ENCODE results near the gene SH2D4B. TPM values are rescaled to one million over a fixed set of nuclear protein-coding genes. Genes with fewer than 3 reads are reported as not detected.

The SH2D4B gene
- total RNA-seq, 4 donors from 2014 or later, result not detected

DNA sequence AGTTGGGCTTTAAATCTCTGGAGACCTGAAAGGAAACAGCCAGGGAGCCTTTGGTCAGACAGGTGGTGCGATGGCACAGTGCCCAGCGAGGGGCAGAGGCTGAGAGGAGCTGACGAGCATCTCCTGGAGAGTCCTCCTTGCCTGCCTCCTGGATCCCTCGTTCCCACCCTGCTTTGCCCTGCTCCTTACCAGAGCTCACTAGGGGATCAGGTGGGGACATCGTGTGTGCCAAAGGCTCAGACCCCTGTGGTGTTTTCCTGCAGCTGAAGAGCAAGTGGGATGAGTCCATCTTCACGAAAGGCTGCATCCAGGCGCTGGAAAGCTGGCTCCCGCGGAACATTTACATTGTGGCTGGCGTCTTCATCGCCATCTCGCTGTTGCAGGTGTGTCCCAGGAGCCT is 21.8 kb upstream of the SH2D4B start:
- TF ChIP-seq POLR2A (IDR thresholded peaks at IDR 0.05), result no peak
- 90 to 100% methylated on average over 2 to 7 of the region's 12 CpGs for WGBS, 2 donors (ENCODE audit: low coverage in 1 of 2)
- peaks cover 0 to 99% of the 10 kb centered on the region in 2 donors for H3K36me3 ChIP-seq
- no peaks in the 10 kb centered on the region for H3K9me3 ChIP-seq
- ATAC-seq, result no peak
- H3K4me3 ChIP-seq, result no peak overlapping the region
- no peaks in the 10 kb centered on the region for H3K27me3 ChIP-seq
- peaks cover 0 to 26% (median 2%) of the 10 kb centered on the region in 3 donors for H3K4me1 ChIP-seq
- H3K27ac ChIP-seq, result no peak overlapping the region

DNA sequence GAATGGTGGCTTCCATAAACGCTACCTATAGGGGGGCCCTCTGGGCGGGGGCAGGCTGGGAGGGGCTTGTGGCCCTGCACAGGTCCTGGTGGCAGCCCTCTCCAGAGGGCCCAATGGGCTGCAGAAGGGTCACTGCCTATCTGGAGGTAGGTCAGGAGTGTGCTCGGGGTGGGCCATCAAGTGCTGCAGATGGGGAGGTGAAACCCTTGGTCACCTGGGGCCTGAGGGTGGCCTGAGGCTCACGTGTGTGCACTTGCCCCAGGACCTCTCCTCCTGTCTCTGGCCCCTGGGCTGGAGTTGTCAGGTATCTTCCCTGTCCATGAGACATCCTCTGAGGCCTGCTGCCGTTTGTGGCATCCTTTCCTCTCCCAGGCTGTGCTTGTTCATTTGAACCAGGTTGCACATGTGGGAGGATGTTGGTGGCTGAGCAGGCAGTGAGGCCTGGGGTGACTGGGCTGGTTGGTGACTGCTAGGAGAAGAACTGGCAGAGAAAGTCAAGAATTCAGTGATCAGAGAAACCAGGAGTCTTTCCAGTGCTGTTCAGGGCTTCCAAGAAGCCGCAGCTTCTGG is 21.1 kb upstream of the SH2D4B start:
- Histone ChIP-seq H3K27me3 (no peaks in the 10 kb centered on the region), H3K4me3 (no peak overlapping the region), H3K9me3 (no peaks in the 10 kb centered on the region), H3K4me1 (peaks cover 0 to 22% (median 2%) of the 10 kb centered on the region in 3 donors), H3K27ac (peak overlapping the region in 2 of 4 donors; percentile 25 to 60), H3K36me3 (peaks cover 0 to 99% of the 10 kb centered on the region in 2 donors)
- ATAC-seq, result no peak
- no peak for TF ChIP-seq EP300 (IDR thresholded peaks at IDR 0.05)
- WGBS, 2 donors (ENCODE audit: low coverage in 1 of 2), result 78% methylated on average over 4 of the region's 6 CpGs; no CpG with 5 or more reads in 1 of the 2 donors

DNA sequence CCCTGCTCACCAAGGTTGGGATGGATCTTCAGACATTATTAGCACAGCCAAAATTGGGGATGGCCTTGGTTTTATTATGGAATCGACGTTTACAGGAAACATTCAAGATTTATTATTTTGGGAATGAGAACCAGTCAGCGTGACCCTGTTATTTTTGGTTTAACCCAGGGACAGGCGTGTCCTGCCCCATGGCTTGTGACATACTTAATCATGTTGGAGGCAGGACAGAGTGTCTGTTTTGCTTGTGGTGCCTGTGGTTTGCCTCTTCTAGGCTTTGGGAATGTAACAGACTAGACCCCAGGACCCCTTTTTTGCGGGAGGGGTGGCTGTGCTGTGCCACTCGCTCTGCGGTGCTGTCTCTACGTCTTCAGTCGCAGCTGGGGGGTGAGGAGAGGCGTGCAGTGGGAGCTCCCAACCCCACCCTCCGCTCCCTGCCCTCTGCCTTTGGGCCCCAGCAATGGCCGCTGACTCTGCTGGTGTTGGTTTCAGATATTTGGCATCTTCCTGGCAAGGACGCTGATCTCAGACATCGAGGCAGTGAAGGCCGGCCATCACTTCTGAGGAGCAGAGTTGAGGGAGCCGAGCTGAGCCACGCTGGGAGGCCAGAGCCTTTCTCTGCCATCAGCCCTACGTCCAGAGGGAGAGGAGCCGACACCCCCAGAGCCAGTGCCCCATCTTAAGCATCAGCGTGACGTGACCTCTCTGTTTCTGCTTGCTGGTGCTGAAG is 20.1 kb upstream of the SH2D4B start:
- no peak for ATAC-seq
- H3K9me3 ChIP-seq, result no peaks in the 10 kb centered on the region
- no peaks in the 10 kb centered on the region for H3K27me3 ChIP-seq
- 74 to 81% methylated on average over 3 to 4 of the region's 21 CpGs for WGBS, 2 donors (ENCODE audit: low coverage in 1 of 2)
- H3K4me1 ChIP-seq, result peaks cover 0 to 22% (median 2%) of the 10 kb centered on the region in 3 donors
- H3K4me3 ChIP-seq, result no peak overlapping the region
- peaks cover 0 to 91% of the 10 kb centered on the region in 2 donors for H3K36me3 ChIP-seq
- H3K27ac ChIP-seq, result peak overlapping the region in 2 of 4 donors; percentile 25 to 50
- TF ChIP-seq POLR2A (IDR thresholded peaks at IDR 0.05), result no peak

DNA sequence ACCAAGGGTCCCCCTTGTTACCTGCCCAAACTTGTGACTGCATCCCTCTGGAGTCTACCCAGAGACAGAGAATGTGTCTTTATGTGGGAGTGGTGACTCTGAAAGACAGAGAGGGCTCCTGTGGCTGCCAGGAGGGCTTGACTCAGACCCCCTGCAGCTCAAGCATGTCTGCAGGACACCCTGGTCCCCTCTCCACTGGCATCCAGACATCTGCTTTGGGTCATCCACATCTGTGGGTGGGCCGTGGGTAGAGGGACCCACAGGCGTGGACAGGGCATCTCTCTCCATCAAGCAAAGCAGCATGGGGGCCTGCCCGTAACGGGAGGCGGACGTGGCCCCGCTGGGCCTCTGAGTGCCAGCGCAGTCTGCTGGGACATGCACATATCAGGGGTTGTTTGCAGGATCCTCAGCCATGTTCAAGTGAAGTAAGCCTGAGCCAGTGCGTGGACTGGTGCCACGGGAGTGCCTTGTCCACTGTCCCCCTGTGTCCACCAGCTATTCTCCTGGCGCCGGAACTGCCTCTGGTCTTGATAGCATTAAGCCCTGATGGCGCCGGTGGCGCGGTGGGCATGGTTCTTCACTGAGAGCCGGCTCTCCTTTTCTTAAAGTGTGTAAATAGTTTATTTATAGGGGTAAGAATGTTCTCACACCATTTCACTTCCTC is 19.4 kb upstream of the SH2D4B start:
- peaks cover 0 to 84% of the 10 kb centered on the region in 2 donors for H3K36me3 ChIP-seq
- peaks cover 0 to 22% (median 2%) of the 10 kb centered on the region in 3 donors for H3K4me1 ChIP-seq
- H3K27me3 ChIP-seq, result no peaks in the 10 kb centered on the region
- H3K27ac ChIP-seq, result peak overlapping the region in 1 of 4 donors; percentile 50
- 96% methylated on average over 5 of the region's 17 CpGs; no CpG with 5 or more reads in 1 of the 2 donors for WGBS, 2 donors (ENCODE audit: low coverage in 1 of 2)
- no peaks in the 10 kb centered on the region for H3K9me3 ChIP-seq
- ATAC-seq, result no peak
- TF ChIP-seq POLR2A (IDR thresholded peaks at IDR 0.05) (no peak), POLR2AphosphoS5 (IDR thresholded peaks at IDR 0.05) (no peak), EP300 (IDR thresholded peaks at IDR 0.05) (no peak)
- TF ChIP-seq, protein P1, sequence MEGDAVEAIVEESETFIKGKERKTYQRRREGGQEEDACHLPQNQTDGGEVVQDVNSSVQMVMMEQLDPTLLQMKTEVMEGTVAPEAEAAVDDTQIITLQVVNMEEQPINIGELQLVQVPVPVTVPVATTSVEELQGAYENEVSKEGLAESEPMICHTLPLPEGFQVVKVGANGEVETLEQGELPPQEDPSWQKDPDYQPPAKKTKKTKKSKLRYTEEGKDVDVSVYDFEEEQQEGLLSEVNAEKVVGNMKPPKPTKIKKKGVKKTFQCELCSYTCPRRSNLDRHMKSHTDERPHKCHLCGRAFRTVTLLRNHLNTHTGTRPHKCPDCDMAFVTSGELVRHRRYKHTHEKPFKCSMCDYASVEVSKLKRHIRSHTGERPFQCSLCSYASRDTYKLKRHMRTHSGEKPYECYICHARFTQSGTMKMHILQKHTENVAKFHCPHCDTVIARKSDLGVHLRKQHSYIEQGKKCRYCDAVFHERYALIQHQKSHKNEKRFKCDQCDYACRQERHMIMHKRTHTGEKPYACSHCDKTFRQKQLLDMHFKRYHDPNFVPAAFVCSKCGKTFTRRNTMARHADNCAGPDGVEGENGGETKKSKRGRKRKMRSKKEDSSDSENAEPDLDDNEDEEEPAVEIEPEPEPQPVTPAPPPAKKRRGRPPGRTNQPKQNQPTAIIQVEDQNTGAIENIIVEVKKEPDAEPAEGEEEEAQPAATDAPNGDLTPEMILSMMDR (IDR thresholded peaks at IDR 0.05), result no peak
- H3K4me3 ChIP-seq, result no peak overlapping the region

DNA sequence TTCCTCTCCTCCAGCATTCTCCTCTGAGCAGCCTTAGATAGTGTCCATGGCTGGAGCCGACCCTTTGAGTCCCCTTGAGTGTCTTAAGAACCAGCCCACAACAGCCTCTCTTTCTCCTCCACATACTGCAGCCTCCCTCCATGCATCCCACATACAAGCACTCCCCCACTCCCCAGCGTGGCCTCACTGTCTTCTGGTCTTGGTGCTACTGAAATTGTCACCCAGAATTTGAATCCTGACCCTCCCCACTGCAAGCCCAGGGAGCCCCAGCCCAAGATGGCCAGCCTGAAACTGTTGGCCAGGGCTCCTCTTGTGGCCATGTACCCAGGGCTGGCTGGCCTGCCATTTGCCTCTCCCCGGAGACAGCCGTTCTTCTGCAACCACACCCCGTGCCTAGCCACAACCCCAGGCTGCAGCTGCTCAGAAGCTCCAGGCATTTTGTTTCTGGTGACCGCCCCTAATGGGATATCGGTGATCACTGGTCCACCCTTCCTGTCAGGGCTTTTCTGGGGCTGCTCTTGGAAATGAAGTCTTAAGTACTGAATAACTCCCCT is 18.8 kb upstream of the SH2D4B start:
- WGBS, 2 donors (ENCODE audit: low coverage in 1 of 2), result 57 to 79% methylated on average over 1 to 4 of the region's 7 CpGs
- H3K27ac ChIP-seq, result no peak overlapping the region
- peaks cover 0 to 78% of the 10 kb centered on the region in 2 donors for H3K36me3 ChIP-seq
- no peaks in the 10 kb centered on the region for H3K9me3 ChIP-seq
- no peak overlapping the region for H3K4me3 ChIP-seq
- H3K27me3 ChIP-seq, result no peaks in the 10 kb centered on the region
- H3K4me1 ChIP-seq, result peaks cover 0 to 22% (median 2%) of the 10 kb centered on the region in 3 donors
- no peak for TF ChIP-seq EP300 (IDR thresholded peaks at IDR 0.05)
- TF ChIP-seq POLR2AphosphoS5 (IDR thresholded peaks at IDR 0.05), result no peak
- TF ChIP-seq, protein P1 (IDR thresholded peaks at IDR 0.05), result no peak
- TF ChIP-seq POLR2A (IDR thresholded peaks at IDR 0.05), result no peak
- ATAC-seq, result no peak

DNA sequence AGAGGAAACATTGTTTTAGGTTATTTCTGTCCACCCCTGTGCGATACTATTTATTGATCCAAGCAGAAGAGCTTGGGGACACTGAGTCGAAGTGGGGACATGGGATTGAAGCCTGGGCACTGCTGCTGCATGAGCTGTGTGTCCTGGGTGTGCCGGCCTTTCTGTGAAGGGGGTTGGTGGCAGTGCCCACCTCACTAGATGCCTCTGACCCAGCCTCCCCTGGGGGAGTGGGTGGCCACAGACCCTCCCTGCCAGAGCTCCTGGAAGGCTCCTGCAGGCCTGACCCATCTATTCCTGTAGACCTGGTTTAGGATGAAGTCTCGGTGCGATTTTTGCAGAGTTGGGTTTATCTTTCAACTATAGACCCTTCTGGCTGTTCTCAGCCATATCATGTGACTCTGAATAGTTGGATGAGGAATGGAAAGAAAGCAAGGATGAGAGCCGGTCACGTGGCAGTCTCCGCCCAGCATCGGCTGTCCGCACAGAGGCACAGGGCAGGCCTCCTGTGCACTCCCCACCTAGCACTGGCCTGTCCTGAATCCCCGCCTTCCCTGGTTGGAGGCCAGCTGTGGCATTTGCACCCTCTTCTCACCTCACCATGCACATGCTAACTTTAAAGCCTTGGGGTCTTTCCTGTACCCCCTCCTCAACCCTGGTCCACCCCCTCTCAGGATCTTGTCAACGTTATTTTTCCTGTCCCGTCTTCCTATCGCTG is 17.6 kb upstream of the SH2D4B start:
- no peak for ATAC-seq
- H3K9me3 ChIP-seq, result no peaks in the 10 kb centered on the region
- 89 to 92% methylated on average over 8 to 9 of the region's 14 CpGs for WGBS, 2 donors (ENCODE audit: low coverage in 1 of 2)
- no peak overlapping the region for H3K27ac ChIP-seq
- TF ChIP-seq POLR2A (IDR thresholded peaks at IDR 0.05) (no peak), POLR2AphosphoS5 (IDR thresholded peaks at IDR 0.05) (no peak), EP300 (IDR thresholded peaks at IDR 0.05) (no peak)
- TF ChIP-seq, protein P1 (IDR thresholded peaks at IDR 0.05), result no peak
- peaks cover 0 to 22% (median 2%) of the 10 kb centered on the region in 3 donors for H3K4me1 ChIP-seq
- H3K4me3 ChIP-seq, result no peak overlapping the region
- peaks cover 0 to 66% of the 10 kb centered on the region in 2 donors for H3K36me3 ChIP-seq
- no peaks in the 10 kb centered on the region for H3K27me3 ChIP-seq
